Measurements from ENCODE around the gene EMC9.

Gene EMC9

GRCh38 chr14:24171422-24172260 lies 30.2 kb upstream of the EMC9 start, which contains the start of gene REC8:
Gene REC8, plus strand, starts transcription at chr14:24172080. Its CDS starts 473 bp downstream, at chr14:24172553.
- TF ChIP-seq SIN3A (IDR thresholded peaks at IDR 0.05; ENCODE audit: borderline replicate concordance, insufficient read depth, low read length) = no peak
- TF ChIP-seq, protein P1, sequence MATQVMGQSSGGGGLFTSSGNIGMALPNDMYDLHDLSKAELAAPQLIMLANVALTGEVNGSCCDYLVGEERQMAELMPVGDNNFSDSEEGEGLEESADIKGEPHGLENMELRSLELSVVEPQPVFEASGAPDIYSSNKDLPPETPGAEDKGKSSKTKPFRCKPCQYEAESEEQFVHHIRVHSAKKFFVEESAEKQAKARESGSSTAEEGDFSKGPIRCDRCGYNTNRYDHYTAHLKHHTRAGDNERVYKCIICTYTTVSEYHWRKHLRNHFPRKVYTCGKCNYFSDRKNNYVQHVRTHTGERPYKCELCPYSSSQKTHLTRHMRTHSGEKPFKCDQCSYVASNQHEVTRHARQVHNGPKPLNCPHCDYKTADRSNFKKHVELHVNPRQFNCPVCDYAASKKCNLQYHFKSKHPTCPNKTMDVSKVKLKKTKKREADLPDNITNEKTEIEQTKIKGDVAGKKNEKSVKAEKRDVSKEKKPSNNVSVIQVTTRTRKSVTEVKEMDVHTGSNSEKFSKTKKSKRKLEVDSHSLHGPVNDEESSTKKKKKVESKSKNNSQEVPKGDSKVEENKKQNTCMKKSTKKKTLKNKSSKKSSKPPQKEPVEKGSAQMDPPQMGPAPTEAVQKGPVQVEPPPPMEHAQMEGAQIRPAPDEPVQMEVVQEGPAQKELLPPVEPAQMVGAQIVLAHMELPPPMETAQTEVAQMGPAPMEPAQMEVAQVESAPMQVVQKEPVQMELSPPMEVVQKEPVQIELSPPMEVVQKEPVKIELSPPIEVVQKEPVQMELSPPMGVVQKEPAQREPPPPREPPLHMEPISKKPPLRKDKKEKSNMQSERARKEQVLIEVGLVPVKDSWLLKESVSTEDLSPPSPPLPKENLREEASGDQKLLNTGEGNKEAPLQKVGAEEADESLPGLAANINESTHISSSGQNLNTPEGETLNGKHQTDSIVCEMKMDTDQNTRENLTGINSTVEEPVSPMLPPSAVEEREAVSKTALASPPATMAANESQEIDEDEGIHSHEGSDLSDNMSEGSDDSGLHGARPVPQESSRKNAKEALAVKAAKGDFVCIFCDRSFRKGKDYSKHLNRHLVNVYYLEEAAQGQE (IDR thresholded peaks at IDR 0.05; ENCODE audit: insufficient read depth in 1 of 2, low read depth in 2 of 2, low read length in 2 of 2) = no peak

GRCh38 chr14:24167469-24168114 lies 26.2 kb upstream of the EMC9 start:
- TF ChIP-seq SIN3A (IDR thresholded peaks at IDR 0.05; ENCODE audit: borderline replicate concordance, insufficient read depth, low read length) = no peak
- no peak for TF ChIP-seq FOXP2 (optimal IDR thresholded peaks at IDR 0.05; ENCODE audit: borderline replicate concordance, extremely low read depth, extremely low read length, insufficient read depth)
- TF ChIP-seq, protein P1 (IDR thresholded peaks at IDR 0.05; ENCODE audit: insufficient read depth in 1 of 2, low read depth in 2 of 2, low read length in 2 of 2) = no peak
- no peak for TF ChIP-seq POLR2AphosphoS5 (IDR thresholded peaks at IDR 0.05; ENCODE audit: low read depth, low read length)
- no peak for TF ChIP-seq TAF1 (IDR thresholded peaks at IDR 0.05; ENCODE audit: borderline replicate concordance, insufficient read depth, low read length)

DNA sequence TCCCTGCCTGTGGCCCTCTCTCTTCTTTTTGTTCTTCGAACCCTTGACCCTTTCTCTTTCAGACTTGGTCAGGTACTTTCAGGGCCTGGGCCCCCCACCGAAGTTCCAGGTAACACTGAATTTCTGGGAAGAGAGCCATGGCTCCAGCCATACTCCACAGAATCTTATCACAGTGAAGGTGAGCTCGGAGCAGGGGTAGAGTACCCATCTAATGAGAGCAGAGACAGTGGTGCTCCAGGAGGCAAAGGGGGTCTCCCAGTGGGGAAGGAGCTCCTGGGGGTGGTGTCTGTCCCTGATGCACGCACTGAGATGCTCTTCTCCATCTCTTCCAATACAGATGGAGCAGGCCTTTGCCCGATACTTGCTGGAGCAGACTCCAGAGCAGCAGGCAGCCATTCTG lies 24.4 kb upstream of the EMC9 start:
- TF ChIP-seq FOXP2 (optimal IDR thresholded peaks at IDR 0.05; ENCODE audit: borderline replicate concordance, extremely low read depth, extremely low read length, insufficient read depth) = no peak
- TF ChIP-seq, protein P1 (IDR thresholded peaks at IDR 0.05; ENCODE audit: insufficient read depth in 1 of 2, low read depth in 2 of 2, low read length in 2 of 2) = no peak
- TF ChIP-seq SIN3A (IDR thresholded peaks at IDR 0.05; ENCODE audit: borderline replicate concordance, insufficient read depth, low read length) = no peak
- no peak for TF ChIP-seq POLR2AphosphoS5 (IDR thresholded peaks at IDR 0.05; ENCODE audit: low read depth, low read length)

- TF ChIP-seq SIN3A (IDR thresholded peaks at IDR 0.05; ENCODE audit: borderline replicate concordance, insufficient read depth, low read length) (no peak), TAF1 (IDR thresholded peaks at IDR 0.05; ENCODE audit: borderline replicate concordance, insufficient read depth, low read length) (no peak), FOXP2 (optimal IDR thresholded peaks at IDR 0.05; ENCODE audit: borderline replicate concordance, extremely low read depth, extremely low read length, insufficient read depth) (no peak)
- TF ChIP-seq, protein P1 (IDR thresholded peaks at IDR 0.05; ENCODE audit: insufficient read depth in 1 of 2, low read depth in 2 of 2, low read length in 2 of 2) = no peak
Measured at GRCh38 chr14:24164518-24164991, 23.2 kb upstream of the EMC9 start.

Data from PFSK-1 (cell line).